GM21737 (cell line): ENCODE data around the gene ALOX15B.

Experiments
- ATAC-seq: cut with Tn5 transposase; IDR thresholded peaks from one replicate; pipeline ENCODE4 v1.9.1; 2021; ENCODE audit warnings: mild to moderate bottlenecking, moderate library complexity; ENCODE audit not compliant: unreplicated experiment

Gene ALOX15B, protein sequence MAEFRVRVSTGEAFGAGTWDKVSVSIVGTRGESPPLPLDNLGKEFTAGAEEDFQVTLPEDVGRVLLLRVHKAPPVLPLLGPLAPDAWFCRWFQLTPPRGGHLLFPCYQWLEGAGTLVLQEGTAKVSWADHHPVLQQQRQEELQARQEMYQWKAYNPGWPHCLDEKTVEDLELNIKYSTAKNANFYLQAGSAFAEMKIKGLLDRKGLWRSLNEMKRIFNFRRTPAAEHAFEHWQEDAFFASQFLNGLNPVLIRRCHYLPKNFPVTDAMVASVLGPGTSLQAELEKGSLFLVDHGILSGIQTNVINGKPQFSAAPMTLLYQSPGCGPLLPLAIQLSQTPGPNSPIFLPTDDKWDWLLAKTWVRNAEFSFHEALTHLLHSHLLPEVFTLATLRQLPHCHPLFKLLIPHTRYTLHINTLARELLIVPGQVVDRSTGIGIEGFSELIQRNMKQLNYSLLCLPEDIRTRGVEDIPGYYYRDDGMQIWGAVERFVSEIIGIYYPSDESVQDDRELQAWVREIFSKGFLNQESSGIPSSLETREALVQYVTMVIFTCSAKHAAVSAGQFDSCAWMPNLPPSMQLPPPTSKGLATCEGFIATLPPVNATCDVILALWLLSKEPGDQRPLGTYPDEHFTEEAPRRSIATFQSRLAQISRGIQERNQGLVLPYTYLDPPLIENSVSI

DNA sequence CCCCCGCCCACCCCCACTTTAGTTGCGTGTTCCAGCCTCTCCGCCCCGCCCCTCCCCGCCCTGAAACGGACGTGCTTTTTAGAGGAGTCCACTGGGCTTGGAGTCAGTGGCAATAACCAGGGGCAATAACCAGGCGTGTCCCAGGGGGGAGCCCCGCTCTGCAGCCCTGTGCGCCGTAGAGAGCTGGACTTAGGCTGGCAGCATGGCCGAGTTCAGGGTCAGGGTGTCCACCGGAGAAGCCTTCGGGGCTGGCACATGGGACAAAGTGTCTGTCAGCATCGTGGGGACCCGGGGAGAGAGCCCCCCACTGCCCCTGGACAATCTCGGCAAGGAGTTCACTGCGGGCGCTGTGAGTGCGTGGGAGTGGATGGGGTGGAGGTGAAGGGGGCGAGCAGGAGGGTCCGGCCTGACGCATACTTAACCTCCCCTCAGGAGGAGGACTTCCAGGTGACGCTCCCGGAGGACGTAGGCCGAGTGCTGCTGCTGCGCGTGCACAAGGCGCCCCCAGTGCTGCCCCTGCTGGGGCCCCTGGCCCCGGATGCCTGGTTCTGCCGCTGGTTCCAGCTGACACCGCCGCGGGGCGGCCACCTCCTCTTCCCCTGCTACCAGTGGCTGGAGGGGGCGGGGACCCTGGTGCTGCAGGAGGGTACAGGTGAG lies at the start of gene ALOX15B:
Gene ALOX15B, plus strand, starts transcription at position 106 of the 657 bp plus-strand sequence. Its CDS starts 97 bp downstream, at position 203.
- ATAC-seq: no peak

DNA sequence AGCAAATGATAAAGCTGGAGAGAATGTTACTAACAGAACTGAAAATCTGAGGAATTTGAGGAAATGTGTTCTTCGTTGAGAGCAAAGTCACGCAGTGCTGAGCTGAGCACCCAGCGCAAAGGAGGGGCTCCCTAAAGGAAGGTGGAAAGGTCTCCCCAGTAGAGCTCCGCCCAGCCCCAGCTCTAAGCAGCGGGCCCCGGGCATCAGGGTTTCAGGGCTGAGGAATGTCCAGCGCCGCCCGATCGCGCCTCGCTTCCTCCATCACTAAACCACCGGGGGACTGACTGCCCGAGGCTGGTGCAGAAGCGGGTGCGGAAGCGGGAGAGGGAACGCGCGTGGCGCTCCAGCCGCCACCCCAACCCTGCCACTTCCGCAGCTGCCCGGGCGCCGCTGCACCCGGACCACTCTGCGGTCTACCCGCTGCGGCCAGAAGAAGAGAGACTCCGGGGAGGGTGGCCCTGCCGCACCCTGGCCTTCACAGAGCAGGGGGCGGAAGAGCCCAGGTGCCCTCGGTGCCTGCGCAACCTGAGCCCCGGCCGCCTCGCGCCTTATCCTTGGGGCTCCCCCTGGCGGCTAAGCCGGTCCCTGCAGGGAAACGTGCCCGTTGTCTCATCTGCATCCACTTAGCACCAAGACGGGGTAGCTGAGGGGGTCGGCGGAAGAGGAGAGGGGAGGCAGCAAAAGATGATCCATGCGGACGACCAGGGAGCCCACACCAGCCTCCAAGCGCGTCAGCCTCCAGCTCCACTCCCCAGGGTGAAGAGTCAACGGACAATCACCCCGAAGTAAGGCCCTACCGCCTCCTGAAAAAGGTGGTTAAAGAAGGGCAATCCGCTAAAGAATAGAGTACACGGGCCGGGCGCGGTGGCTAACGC lies 48.8 kb upstream of the ALOX15B start:
- ATAC-seq: peak; percentile 84

DNA sequence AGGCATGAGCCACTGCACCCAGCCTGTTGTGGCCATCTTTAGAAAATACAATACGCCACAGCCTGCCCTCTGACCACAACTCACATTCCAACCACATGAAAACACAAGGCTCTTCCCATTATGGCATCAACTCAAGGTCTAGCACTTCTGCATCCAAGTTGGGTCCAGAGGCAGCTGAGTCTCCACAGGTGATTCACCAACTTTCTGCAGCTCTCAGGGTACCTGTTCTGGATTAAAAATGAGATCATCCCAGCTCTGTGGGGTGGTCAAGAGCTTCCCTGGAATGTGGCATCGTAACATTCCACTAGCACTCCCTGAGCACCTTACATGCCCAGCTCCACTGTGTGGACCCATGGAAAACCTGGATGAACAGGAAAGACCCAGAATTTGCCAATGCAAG lies 46.3 kb upstream of the ALOX15B start:
- ATAC-seq: no peak

DNA sequence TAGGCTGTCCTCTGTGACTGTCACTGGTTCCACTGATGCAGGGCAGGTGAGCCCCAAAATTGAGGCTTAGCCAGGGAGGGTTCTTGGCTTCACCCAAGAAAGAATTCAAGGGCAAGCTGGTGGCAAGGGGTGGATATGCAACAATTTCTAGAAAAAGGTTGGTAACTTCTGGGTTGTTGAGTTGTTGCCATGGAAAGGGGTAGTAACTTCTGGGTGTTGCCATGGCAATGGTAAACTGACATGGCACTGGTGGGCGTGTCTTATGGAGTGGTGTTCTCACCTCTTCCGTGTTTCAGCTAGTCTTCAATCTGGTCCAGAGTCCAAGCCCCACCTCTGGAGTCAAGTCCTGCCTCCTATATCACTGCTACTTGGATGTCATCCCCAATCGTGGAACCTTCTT lies 45.9 kb upstream of the ALOX15B start:
- no peak for ATAC-seq

DNA sequence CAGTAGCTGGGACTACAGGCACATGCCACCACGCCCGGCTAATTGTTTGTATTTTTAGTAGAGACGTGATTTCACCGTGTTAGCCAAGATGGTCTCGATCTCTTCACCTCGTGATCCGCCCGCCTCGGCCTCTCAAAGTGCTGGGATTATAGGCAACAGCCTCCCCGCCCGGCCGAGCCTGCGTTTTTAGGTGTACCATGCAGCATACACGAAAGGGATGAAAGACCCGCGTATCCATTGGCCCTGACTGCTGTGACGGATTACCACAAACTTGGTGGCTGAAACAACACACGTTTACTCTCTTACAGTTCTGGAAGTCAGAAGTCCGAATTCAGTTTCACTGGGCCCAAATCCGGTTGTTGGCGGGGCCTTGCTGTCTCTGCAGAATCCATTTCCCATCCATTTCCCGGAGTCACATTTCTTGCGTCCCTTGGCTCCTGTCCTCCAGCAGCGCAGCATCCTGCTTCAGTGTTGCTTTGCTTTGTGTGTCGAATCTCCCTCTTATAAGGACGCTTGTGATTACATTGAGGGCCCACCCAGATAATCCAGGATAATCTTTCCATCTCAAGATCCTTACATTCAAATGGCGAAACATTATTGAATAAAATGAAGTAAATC lies 44.8 kb upstream of the ALOX15B start:
- no peak for ATAC-seq

DNA sequence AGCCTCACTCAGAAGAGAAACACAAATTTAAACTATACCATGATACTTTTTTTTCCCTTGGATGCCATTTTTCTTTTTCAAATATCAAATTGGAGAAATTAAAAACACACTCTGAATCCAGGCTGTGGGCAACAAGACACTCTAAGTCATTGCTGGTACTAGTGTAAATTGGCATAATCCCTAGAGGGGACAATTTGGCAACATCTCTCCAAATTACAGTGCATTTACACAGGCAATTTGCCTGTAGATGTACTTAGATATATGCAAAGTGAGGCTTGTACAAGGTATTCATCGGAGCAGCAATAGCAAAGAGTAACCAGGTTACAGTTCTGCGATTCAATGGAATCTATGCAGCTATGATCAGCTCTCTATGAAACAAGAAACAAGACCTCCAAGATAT lies 43.1 kb upstream of the ALOX15B start:
- ATAC-seq: no peak

DNA sequence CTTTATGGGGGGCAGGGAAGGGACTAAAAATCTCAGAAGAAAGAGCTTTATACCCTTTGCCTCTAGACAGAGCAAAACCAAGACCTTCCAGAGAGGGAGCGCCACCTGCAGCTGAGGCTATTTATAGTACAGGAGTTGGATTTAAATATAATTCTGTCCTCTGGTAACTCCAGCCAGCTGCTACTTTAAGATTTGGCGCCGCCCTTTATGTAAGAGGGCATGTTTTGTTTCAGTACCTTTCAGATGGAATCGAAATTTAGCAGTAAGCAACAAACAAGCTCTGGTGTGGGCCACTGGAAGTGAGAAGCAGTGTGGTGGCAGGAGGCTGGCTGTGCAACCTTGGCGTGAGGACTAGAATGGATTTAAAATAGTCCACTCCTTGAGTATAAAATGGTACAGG lies 41.7 kb upstream of the ALOX15B start:
- no peak for ATAC-seq

DNA sequence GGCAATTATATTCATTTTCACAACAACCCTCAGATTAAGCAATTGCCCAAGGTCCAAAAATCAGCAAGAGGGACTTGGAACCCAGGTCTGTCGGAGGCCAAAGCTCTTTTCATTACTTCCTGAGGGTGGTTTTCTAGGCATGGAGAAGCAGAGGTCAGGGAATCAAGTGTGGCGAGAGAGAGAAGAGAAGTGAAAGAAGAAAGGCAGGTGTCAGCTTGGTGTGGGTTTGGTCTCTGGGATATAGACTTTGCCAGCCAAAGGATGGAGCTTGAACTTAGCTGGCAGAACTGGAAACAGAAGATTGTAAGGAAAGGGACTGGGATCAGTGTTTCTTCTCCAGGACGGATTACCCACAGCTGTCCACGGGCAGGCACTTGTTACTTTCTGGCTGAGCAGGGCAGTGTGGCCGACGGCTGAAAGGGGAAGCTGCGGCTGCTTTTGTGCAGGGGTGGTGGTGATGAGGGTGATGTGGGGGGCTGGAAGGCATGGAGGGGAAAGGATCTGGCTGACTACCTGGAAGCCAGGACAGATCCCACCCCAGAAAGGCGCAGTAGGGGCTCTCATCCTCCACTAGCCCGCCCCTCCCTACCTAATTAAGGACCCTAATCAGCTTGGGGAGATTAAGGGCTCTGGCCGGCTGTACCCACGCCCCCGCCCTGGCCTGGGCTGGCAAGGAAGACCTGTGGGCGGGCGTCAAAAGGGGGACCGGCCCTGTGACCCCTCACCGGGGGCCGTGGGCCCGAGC lies 36.7 kb upstream of the ALOX15B start, which contains the start of gene GUCY2D:
Gene GUCY2D, plus strand, starts transcription at position 640 of the 745 bp plus-strand sequence. CDS start 433 bp downstream, outside the sequence.
- no peak for ATAC-seq

DNA sequence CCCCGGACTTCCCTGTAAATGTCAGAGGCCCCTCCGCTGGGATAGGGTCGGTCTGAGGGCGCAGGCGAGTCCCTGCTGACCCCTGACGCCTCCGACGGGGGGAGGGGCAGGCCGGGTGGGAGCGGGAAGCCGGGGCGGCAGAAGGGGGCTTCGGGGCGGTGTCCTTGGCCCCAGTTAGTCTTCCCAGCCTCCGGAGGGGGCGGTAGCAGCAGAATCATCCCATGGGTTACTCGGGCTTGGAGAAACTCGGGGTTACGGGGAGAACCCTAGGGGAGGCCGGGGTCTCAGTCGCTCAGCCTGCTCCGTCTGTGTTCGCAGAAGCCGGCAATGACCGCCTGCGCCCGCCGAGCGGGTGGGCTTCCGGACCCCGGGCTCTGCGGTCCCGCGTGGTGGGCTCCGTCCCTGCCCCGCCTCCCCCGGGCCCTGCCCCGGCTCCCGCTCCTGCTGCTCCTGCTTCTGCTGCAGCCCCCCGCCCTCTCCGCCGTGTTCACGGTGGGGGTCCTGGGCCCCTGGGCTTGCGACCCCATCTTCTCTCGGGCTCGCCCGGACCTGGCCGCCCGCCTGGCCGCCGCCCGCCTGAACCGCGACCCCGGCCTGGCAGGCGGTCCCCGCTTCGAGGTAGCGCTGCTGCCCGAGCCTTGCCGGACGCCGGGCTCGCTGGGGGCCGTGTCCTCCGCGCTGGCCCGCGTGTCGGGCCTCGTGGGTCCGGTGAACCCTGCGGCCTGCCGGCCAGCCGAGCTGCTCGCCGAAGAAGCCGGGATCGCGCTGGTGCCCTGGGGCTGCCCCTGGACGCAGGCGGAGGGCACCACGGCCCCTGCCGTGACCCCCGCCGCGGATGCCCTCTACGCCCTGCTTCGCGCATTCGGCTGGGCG lies 35.9 kb upstream of the ALOX15B start:
- no peak for ATAC-seq

DNA sequence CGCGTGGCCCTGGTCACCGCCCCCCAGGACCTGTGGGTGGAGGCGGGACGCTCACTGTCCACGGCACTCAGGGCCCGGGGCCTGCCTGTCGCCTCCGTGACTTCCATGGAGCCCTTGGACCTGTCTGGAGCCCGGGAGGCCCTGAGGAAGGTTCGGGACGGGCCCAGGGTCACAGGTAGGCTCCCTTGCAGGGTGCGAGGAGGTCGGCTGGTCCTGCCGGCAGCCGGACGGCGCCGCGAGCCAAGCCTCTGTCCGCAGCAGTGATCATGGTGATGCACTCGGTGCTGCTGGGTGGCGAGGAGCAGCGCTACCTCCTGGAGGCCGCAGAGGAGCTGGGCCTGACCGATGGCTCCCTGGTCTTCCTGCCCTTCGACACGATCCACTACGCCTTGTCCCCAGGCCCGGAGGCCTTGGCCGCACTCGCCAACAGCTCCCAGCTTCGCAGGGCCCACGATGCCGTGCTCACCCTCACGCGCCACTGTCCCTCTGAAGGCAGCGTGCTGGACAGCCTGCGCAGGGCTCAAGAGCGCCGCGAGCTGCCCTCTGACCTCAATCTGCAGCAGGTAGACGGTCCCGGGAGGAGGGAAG lies 35.2 kb upstream of the ALOX15B start:
- no peak for ATAC-seq

DNA sequence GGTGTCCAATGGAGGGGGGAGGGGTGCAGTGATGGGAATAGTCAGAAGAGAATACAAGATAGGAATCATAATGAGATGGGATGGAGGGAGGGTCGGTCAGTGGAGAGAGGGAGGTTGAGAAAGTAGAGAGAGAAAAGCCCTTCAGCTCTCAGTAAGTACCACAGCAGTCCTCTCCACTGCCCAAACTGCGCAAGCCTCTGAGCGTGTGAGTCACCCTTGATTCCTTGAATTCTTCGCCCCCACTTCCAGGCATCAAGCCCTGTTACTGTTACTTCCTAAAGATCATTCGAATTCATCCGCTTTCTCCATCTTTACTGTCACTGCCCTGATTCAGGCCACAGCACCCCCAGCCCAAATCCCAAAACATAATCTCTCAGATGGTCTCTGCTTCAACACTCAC lies 34.0 kb upstream of the ALOX15B start:
- no peak for ATAC-seq

DNA sequence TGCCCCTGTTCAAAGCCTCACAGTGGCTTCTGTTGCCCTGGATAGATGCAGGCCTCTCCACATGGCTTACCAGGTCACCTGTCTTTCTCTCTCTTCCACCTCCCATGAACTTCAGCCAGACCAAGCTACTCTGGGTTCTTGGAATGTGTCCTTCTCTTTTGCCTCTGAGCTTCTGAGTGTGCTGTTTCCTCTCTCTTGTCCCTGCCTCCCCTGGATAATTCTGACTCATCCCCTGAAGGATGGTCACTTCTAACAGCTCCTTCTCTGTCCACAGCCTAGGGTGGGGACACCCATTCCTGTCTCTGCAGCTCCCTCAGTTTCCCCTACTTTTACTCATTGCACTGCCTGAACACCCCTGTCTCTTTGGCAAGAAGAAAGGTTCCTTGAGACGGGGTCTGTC lies 33.5 kb upstream of the ALOX15B start:
- no peak for ATAC-seq

DNA sequence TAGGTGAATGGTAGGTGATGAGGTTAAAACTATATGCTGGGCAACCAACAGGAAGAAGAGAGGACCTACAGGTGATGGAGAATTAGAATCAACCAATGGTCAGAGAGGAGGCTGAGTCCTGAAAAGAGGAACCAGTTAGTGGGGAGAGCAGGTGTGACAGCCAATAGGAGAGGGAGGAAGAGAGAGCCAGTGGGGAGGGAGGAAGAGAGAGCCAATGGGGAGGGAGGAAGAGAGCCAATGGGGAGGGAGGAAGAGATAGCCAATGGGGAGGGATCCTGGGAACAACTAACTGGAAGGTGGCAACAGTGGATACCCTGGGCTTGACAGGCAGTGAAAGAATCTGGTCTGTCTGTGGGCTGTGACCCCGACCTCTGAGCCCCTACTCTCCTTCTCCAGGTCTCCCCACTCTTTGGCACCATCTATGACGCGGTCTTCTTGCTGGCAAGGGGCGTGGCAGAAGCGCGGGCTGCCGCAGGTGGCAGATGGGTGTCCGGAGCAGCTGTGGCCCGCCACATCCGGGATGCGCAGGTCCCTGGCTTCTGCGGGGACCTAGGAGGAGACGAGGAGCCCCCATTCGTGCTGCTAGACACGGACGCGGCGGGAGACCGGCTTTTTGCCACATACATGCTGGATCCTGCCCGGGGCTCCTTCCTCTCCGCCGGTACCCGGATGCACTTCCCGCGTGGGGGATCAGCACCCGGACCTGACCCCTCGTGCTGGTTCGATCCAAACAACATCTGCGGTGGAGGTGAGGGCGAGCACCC lies 32.7 kb upstream of the ALOX15B start:
- no peak for ATAC-seq

DNA sequence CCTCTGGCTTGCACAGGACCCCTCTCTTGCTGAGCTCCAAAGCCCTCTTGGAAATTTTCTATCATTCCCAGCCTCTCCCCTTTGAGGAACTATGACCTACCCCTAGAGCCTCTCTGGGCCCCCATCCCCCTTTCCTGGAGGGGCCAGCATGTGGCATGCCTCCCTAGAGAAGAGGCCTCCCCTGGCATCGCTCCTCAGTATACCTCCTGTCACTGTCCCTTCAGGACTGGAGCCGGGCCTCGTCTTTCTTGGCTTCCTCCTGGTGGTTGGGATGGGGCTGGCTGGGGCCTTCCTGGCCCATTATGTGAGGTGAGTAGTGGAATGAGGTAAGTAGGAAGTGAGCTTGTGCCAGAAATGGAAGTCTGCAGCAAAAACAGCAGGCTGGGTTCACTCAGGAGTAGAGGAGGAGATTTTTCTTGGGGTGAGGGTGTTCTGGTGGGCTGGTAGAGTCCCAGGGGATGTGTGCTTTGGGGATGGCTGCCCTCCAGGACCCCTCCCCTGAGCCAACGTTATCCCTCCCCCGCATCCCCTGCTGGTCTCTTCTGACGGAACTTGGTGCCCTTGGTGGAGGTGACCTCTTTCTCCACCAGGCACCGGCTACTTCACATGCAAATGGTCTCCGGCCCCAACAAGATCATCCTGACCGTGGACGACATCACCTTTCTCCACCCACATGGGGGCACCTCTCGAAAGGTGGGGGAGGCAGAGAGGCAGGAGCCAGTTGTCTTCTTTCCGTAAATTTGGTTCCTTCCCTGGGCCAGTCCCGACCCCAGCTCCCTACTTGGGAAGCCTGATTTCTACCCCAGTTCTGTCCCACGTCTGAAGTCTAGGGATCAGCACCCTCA lies 31.8 kb upstream of the ALOX15B start:
- no peak for ATAC-seq

DNA sequence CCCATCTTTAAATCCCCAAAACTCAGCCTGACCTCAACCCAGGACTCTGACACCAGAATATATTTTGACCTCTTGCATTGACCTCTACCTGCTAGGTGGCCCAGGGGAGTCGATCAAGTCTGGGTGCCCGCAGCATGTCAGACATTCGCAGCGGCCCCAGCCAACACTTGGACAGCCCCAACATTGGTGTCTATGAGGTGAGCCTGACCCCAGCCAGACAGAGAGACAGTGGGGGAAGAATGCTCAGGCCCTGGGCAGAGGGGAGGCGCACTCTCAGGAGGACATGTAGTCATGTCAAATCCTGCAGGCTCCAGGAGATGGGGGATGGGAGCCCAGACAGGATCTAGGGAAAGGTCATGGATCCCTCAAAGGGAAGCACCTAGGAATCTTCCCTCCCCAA lies 31.0 kb upstream of the ALOX15B start:
- ATAC-seq: no peak

DNA sequence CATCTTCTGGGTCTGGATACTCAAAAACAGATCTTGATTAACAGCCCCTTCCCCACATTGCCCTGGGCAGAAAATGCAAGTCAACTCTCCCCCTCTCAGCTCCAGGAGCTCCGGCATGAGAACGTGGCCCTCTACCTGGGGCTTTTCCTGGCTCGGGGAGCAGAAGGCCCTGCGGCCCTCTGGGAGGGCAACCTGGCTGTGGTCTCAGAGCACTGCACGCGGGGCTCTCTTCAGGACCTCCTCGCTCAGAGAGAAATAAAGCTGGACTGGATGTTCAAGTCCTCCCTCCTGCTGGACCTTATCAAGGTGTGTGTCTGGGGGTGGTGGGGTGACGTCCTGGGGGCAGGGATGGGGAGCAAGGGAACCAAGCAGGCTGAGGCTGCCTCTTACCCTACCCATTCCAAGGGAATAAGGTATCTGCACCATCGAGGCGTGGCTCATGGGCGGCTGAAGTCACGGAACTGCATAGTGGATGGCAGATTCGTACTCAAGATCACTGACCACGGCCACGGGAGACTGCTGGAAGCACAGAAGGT lies 26.7 kb upstream of the ALOX15B start:
- no peak for ATAC-seq
